GM10266 (cell line): ENCODE results near the gene FA2H.

Experiments
- DNase-seq: peaks from one replicate; pipeline ENCODE4 v3.0.0; 2012; ENCODE audit errors: extremely low spot score
- TF ChIP-seq, protein P1 (sequence below): IDR thresholded peaks from 2 replicates; pipeline ENCODE4 v1.5.1; 2012; ENCODE audit warnings: mild to moderate bottlenecking, low read depth; ENCODE audit not compliant: control insufficient read depth, insufficient read depth; ENCODE audit errors: missing control alignments

Gene FA2H

DNA sequence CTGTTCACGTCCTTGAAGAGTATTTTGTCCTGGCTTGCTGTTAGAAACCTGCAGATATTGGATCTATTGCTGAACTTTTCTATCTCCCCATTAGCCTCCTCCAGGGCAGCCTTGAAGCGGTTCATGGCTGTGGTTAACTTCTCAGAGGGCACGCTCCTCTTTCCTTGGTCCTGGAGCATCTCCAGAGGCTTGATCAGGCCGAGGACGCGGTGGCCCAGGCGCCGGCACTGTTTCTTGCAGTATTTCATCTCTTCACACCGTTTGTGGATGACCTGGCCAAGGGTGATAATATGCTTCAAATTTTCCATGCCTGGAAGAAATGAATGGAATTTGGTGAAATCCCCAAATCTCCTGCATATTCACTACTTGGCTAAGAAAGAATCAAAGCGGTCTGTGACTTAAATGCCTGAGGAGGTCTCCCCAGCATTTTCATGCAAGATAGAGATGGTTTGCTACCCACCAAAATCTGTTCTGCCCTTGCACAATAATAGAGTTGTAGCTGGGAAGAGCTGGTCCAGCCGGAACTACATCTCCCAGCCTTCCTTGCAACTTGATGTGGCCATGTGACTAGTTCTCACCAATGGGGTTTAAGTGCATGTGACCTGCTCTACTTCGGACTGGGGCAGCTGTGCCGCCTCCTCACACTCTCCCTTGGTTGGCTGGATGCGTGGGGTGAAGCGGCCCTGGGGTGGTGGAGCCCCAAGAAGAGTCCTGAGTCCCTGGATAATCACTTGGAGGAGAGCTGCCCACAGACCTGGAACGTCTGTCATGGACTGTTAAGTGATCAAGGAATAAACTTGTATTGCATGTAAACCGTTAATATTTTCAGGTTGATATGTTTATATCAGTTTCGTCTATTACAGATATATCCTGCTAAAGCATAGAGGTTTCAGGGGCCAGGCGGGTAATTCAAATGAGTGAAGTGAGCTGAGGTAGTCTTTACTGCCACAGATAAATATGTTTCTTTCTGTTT, 78.9 kb downstream of the FA2H start:
- TF ChIP-seq, protein P1, sequence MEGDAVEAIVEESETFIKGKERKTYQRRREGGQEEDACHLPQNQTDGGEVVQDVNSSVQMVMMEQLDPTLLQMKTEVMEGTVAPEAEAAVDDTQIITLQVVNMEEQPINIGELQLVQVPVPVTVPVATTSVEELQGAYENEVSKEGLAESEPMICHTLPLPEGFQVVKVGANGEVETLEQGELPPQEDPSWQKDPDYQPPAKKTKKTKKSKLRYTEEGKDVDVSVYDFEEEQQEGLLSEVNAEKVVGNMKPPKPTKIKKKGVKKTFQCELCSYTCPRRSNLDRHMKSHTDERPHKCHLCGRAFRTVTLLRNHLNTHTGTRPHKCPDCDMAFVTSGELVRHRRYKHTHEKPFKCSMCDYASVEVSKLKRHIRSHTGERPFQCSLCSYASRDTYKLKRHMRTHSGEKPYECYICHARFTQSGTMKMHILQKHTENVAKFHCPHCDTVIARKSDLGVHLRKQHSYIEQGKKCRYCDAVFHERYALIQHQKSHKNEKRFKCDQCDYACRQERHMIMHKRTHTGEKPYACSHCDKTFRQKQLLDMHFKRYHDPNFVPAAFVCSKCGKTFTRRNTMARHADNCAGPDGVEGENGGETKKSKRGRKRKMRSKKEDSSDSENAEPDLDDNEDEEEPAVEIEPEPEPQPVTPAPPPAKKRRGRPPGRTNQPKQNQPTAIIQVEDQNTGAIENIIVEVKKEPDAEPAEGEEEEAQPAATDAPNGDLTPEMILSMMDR: no peak
- DNase-seq: peak; percentile 83

DNA sequence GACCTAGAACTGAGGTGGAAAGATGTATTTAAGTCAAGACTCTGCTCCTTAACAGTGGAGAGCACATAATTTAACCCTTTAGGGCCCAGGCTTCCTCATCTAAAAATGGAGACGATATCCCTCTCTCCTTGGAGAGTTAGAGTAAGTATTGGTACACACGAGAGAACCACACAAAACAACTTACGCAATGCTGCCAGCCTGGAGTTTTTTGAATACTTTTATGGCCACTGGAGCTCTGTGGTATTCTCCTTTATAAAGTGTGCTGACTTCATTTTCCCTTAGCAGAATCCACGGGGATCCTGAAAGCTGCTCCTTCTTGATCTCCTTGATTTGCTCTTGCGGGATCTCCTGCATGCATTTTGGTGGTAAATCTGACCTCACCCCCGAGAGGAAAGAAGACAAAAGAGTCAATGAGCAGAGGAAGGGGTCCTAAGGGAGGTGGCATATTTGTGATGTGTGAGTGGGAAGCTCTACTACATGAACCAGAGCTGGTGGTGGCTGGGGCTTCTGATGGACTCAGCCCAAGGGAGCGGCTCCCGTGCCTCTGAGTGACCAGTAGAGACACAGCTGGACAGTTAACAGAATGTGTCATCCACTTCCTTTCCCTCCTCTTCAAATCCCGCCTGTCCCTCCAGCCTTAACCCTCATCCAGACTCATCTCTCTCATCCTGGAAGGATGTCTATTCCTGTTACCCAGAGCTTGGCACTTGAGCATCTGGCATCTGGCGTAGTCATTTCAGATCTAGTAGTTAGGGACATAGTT, 83.3 kb downstream of the FA2H start:
- no peak for DNase-seq
- TF ChIP-seq, protein P1: no peak

DNA sequence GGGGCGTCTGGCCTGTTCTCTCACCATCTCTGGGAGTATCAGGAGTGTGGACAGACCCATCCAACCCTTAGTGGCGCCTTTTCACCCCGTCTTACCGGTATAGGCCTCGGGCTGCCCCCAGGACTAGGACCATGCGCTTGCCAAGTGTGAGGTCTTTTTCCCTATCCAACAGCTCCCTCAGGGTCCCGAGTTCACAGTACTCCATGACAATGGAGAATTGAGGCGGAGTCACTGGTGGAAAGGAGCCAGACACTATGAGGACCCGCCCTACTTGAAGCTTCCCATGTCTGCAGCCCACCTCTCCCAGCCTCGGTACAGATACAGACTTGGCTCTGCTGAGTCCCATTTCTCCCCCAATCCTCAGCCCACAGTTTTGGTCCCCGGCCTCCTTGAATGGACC, 92.1 kb downstream of the FA2H start:
- DNase-seq: no peak
- TF ChIP-seq, protein P1: no peak

DNA sequence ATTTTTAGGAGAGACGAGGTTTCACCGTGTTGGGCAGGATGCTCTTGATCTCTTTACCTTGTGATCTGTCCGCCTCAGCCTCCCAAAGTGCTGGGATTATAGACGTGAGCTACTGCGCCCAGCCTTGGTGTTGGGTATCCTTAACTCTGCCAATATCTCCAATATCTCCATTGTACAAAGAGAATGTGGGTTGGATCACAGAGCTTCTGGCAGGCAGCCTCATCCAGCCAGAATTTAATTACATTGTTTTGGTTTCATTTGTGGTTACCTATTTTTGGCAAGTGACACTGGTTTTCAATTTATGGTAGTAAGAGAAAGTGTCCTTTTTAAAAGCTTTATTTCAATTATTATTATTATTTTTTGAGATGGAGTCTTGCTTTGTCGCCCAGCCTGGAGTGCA, 93.9 kb downstream of the FA2H start:
- no peak for DNase-seq
- TF ChIP-seq, protein P1: no peak

DNA sequence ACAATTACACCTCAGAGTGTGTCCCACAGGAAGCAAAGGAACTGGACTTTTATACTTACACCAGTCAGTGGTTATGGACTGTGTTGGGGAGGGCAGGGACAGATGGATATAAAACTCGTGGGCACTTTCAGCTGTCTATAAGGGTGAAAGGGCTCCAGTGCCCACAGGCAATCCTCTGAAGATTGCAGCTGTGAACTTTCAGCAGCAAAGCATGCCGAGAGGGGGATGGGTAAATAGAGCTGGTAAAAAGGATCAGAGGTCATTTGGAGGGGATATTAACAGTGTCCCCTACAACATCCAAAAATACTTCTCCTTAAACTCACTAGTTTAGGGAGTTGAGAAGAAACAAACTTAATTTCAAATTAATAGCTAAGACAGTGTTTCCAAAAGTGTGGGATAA, 94.6 kb downstream of the FA2H start:
- TF ChIP-seq, protein P1: no peak
- DNase-seq: no peak

DNA sequence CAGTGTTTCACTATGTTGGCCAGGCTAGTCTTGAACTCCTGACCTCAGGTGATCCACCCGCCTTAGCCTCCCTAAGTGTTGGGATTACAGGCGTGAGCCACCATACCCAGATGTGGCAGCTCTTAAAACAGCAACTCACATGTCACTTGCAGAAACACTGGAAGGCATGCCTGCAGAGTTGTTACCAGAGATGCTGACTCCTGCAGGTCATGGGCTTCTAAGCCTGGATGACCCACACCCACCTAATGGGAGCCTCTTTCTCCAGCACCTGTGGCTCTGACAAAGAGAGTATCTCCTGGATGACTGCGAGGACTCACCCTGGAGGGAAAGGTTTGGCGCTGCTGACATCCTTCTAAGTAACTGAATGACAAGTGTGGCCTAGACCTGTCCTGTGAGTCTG, 96.8 kb downstream of the FA2H start:
- DNase-seq: no peak
- TF ChIP-seq, protein P1: no peak
